MM.1S (cell line): Measurements from ENCODE around the gene ZNF792.

ENCODE experiments used
- DNase-seq: peaks from one replicate; pipeline ENCODE4 v3.0.0-alpha.2; 2015
- H2AFZ ChIP-seq: fragments of 300-600 bp; sonication (generic); 2 replicates; pipeline ENCODE4 v1.6.0; 2016; ENCODE audit warnings: antibody characterized with exemption, low read length
- H3F3A ChIP-seq: fragments of 300-600 bp; sonication (generic); 2 replicates; pipeline ENCODE4 v1.6.1; 2016; ENCODE audit warnings: mild to moderate bottlenecking, antibody characterized with exemption, low read length, moderate library complexity, mixed read lengths; ENCODE audit not compliant: insufficient read depth
- H3K27ac ChIP-seq: fragments of 300-600 bp; sonication (generic); 2 replicates; pipeline ENCODE4 v1.5.1; 2016; ENCODE audit warnings: mild to moderate bottlenecking, low read length
- H3K27me3 ChIP-seq: fragments of 300-600 bp; sonication (generic); replicated peaks from 2 replicates; pipeline ENCODE4 v1.6.0; 2016; ENCODE audit warnings: low read length; ENCODE audit not compliant: insufficient read depth
- H3K36me3 ChIP-seq: fragments of 300-600 bp; sonication (generic); replicated peaks from 2 replicates; pipeline ENCODE4 v1.6.1; 2016; ENCODE audit warnings: mild to moderate bottlenecking, low read length, mixed read lengths; ENCODE audit not compliant: insufficient read depth
- H3K4me1 ChIP-seq: fragments of 300-600 bp; sonication (generic); 2 replicates; pipeline ENCODE4 v1.6.1; 2016; ENCODE audit warnings: low read length, mixed read lengths
- H3K4me2 ChIP-seq: fragments of 300-600 bp; sonication (generic); 2 replicates; pipeline ENCODE4 v1.6.0; 2016; ENCODE audit warnings: low read depth, low read length
- H3K4me3 ChIP-seq: fragments of 300-600 bp; sonication (generic); 2 replicates; pipeline ENCODE4 v1.5.1; 2016; ENCODE audit warnings: low read length, mixed read lengths
- H3K79me2 ChIP-seq: fragments of 300-600 bp; sonication (generic); 2 replicates; pipeline ENCODE4 v1.6.1; 2016; ENCODE audit warnings: mixed run types, low read length, mixed read lengths
- H3K9ac ChIP-seq: fragments of 300-600 bp; sonication (generic); 2 replicates; pipeline ENCODE4 v1.6.1; 2016; ENCODE audit warnings: low read length, mixed read lengths
- H3K9me2 ChIP-seq: fragments of 300-600 bp; sonication (generic); replicated peaks from 2 replicates; pipeline ENCODE4 v1.6.1; 2016; ENCODE audit warnings: mild to moderate bottlenecking, low read length, mixed read lengths; ENCODE audit not compliant: insufficient read depth
- H3K9me3 ChIP-seq: fragments of 300-600 bp; sonication (generic); replicated peaks from 2 replicates; pipeline ENCODE4 v1.6.1; 2016; ENCODE audit warnings: mild to moderate bottlenecking, low read length, mixed read lengths; ENCODE audit not compliant: insufficient read depth
- H4K20me1 ChIP-seq: fragments of 300-600 bp; sonication (generic); 2 replicates; pipeline ENCODE4 v1.6.1; 2016; ENCODE audit warnings: mild to moderate bottlenecking, low read length, moderate library complexity, mixed read lengths; ENCODE audit not compliant: insufficient read depth
- CTCF ChIP-seq: fragments of 300-600 bp; sonication (generic); IDR thresholded peaks from 2 replicates; pipeline ENCODE4 v1.5.1; 2016; ENCODE audit warnings: antibody characterized with exemption, low read length, mixed read lengths
- EZH2 ChIP-seq: fragments of 300-600 bp; sonication (generic); optimal IDR thresholded peaks from 2 replicates; pipeline ENCODE3; 2017; ENCODE audit warnings: low read depth, mild to moderate bottlenecking, antibody characterized with exemption, low read length, mixed read lengths
- EZH2phosphoT487 ChIP-seq: fragments of 300-600 bp; sonication (generic); IDR thresholded peaks from 2 replicates; pipeline ENCODE4 v1.6.1; 2018; ENCODE audit warnings: antibody characterized with exemption, low read length

The ZNF792 gene

GRCh38 chr19:35004517-35005255 lies 40.7 kb upstream of the ZNF792 start:
- no peaks in the 10 kb centered on the region for H3K4me1 ChIP-seq
- no peak overlapping the region for H3K27ac ChIP-seq
- no peak overlapping the region for H3K4me2 ChIP-seq
- H2AFZ ChIP-seq = no peak overlapping the region
- no peaks in the 10 kb centered on the region for H3K9me2 ChIP-seq
- no peaks in the 10 kb centered on the region for H3K36me3 ChIP-seq
- peaks cover 6% of the 10 kb centered on the region; the same call in 1 of the 2 replicates for H3K79me2 ChIP-seq
- no peaks in the 10 kb centered on the region for H3K27me3 ChIP-seq
- no peaks in the 10 kb centered on the region for H4K20me1 ChIP-seq
- no peak overlapping the region for H3K9ac ChIP-seq
- no peaks in the 10 kb centered on the region for H3F3A ChIP-seq
- DNase-seq = no peak
- no peak overlapping the region for H3K4me3 ChIP-seq
- no peak for TF ChIP-seq CTCF
- no peak for TF ChIP-seq EZH2phosphoT487
- no peak for TF ChIP-seq EZH2
- no peaks in the 10 kb centered on the region for H3K9me3 ChIP-seq

GRCh38 chr19:35002037-35002535 lies 38.1 kb upstream of the ZNF792 start:
- no peak for DNase-seq
- Histone ChIP-seq H3K36me3 (no peaks in the 10 kb centered on the region), H3K9me3 (no peaks in the 10 kb centered on the region), H3K9ac (no peak overlapping the region), H3K27ac (no peak overlapping the region), H3K27me3 (no peaks in the 10 kb centered on the region), H3K4me3 (no peak overlapping the region), H3K79me2 (peaks cover 6% of the 10 kb centered on the region; the same call in 1 of the 2 replicates), H3K4me1 (no peaks in the 10 kb centered on the region), H3K4me2 (no peak overlapping the region), H4K20me1 (no peaks in the 10 kb centered on the region), H3F3A (no peaks in the 10 kb centered on the region), H2AFZ (no peak overlapping the region), H3K9me2 (no peaks in the 10 kb centered on the region)
- no peak for TF ChIP-seq EZH2phosphoT487
- TF ChIP-seq EZH2 = no peak

GRCh38 chr19:35000647-35001501 lies 36.8 kb upstream of the ZNF792 start:
- DNase-seq = peak; percentile 41
- peaks cover 6% of the 10 kb centered on the region; the same call in 1 of the 2 replicates for H3K79me2 ChIP-seq

More at GRCh38 chr19:35000647-35001501, 36.8 kb upstream of the ZNF792 start:
- TF ChIP-seq EZH2phosphoT487 = no peak
- TF ChIP-seq EZH2 = no peak
- no peak for TF ChIP-seq CTCF
- H3K36me3 ChIP-seq = no peaks in the 10 kb centered on the region
- H4K20me1 ChIP-seq = no peaks in the 10 kb centered on the region
- H2AFZ ChIP-seq = 0 out of 2 replicates have a peak overlapping the region, but pooled peaks have one; percentile 31
- H3K27me3 ChIP-seq = no peaks in the 10 kb centered on the region
- peak overlapping the region; percentile 76 for H3K4me2 ChIP-seq
- H3K9ac ChIP-seq = peak overlapping the region; percentile 64
- H3F3A ChIP-seq = no peaks in the 10 kb centered on the region
- H3K4me3 ChIP-seq = peak overlapping the region; percentile 67
- H3K4me1 ChIP-seq = no peaks in the 10 kb centered on the region
- H3K9me3 ChIP-seq = no peaks in the 10 kb centered on the region
- no peaks in the 10 kb centered on the region for H3K9me2 ChIP-seq
- no peak overlapping the region for H3K27ac ChIP-seq
